Type B pancreatic cell (in vitro differentiated cells): Measurements from ENCODE around the gene SUPT20HL1. TPM values are rescaled to one million over a fixed set of nuclear protein-coding genes. Genes with fewer than 3 reads are reported as not detected.

Experiments used
- DNase-seq: peaks from one replicate; pipeline ENCODE4 v3.0.0; 2021; ENCODE audit warnings: mixed read lengths; ENCODE audit not compliant: unreplicated experiment; ENCODE audit errors: extremely low spot score
- H3K27ac Mint-ChIP-seq: 2 replicates; pipeline ENCODE4 v1.8.0; 2021; ENCODE audit warnings: mild to moderate bottlenecking, mixed read lengths
- H3K27me3 Mint-ChIP-seq: 2 replicates; pipeline ENCODE4 v1.8.0; 2021; ENCODE audit warnings: mixed read lengths
- H3K36me3 Mint-ChIP-seq: 2 replicates; pipeline ENCODE4 v1.8.0; 2021; ENCODE audit warnings: mixed read lengths
- H3K4me1 Mint-ChIP-seq: one replicate; pipeline ENCODE4 v1.8.0; 2021; ENCODE audit warnings: mixed read lengths; ENCODE audit not compliant: unreplicated experiment
- H3K4me3 Mint-ChIP-seq: 2 replicates; pipeline ENCODE4 v1.8.0; 2021; ENCODE audit warnings: mild to moderate bottlenecking, mixed read lengths
- H3K9me3 Mint-ChIP-seq: 2 replicates; pipeline ENCODE4 v1.8.0; 2021; ENCODE audit warnings: mixed read lengths
- CTCF ChIP-seq: fragments of 200-600 bp; sonication (generic); conservative IDR thresholded peaks from 2 replicates; pipeline ENCODE4 v1.5.0; 2021; ENCODE audit warnings: antibody characterized with exemption, mild to moderate bottlenecking
- total RNA-seq: library from RNA; stranded (reverse); gene quantifications from 2 replicates; pipeline ENCODE4 v1.2.1, GENCODE V29; 2021; ENCODE audit warnings: low replicate concordance

Gene SUPT20HL1
- total RNA-seq, 1 donor from 2014 or later = not detected

- no peak for TF ChIP-seq CTCF
- Mint-ChIP-seq H3K4me3 (no peak overlapping the region), H3K9me3 (no peaks in the 10 kb centered on the region), H3K27me3 (peaks cover 3% of the 10 kb centered on the region), H3K36me3 (no peaks in the 10 kb centered on the region), H3K27ac (no peak overlapping the region), H3K4me1 (no peaks in the 10 kb centered on the region)
- no peak for DNase-seq
Observed at GRCh38 chrX:24334461-24334860, 26.0 kb upstream of the SUPT20HL1 start.

- Mint-ChIP-seq H3K4me3 (no peak overlapping the region), H3K4me1 (no peaks in the 10 kb centered on the region), H3K36me3 (no peaks in the 10 kb centered on the region), H3K9me3 (no peaks in the 10 kb centered on the region), H3K27me3 (peaks cover 8% of the 10 kb centered on the region), H3K27ac (no peak overlapping the region)
- no peak for TF ChIP-seq CTCF
- DNase-seq = no peak
Observed at GRCh38 chrX:24335871-24336270, 24.6 kb upstream of the SUPT20HL1 start.

- Mint-ChIP-seq H3K27me3 (peaks cover 8% of the 10 kb centered on the region), H3K4me1 (no peaks in the 10 kb centered on the region), H3K4me3 (no peak overlapping the region), H3K36me3 (no peaks in the 10 kb centered on the region), H3K9me3 (no peaks in the 10 kb centered on the region), H3K27ac (no peak overlapping the region)
- DNase-seq = no peak
- no peak for TF ChIP-seq CTCF
Observed at GRCh38 chrX:24339911-24340310, 20.5 kb upstream of the SUPT20HL1 start.

- H3K27ac Mint-ChIP-seq = no peak overlapping the region
- no peak for TF ChIP-seq CTCF
- no peaks in the 10 kb centered on the region for H3K9me3 Mint-ChIP-seq
- H3K36me3 Mint-ChIP-seq = no peaks in the 10 kb centered on the region
- no peak overlapping the region for H3K4me3 Mint-ChIP-seq
- no peak for DNase-seq
- H3K4me1 Mint-ChIP-seq = no peaks in the 10 kb centered on the region
- H3K27me3 Mint-ChIP-seq = peaks cover 8% of the 10 kb centered on the region
Observed at GRCh38 chrX:24340501-24340900, 19.9 kb upstream of the SUPT20HL1 start.

- TF ChIP-seq CTCF = no peak
- Mint-ChIP-seq H3K36me3 (no peaks in the 10 kb centered on the region), H3K27ac (no peak overlapping the region), H3K9me3 (no peaks in the 10 kb centered on the region), H3K4me1 (no peaks in the 10 kb centered on the region), H3K27me3 (peaks cover 8% of the 10 kb centered on the region), H3K4me3 (no peak overlapping the region)
- no peak for DNase-seq
Observed at GRCh38 chrX:24341795-24342194, 18.6 kb upstream of the SUPT20HL1 start.

GRCh38 chrX:24343719-24344118 lies 16.7 kb upstream of the SUPT20HL1 start:
- DNase-seq = no peak
- TF ChIP-seq CTCF = no peak
- H3K36me3 Mint-ChIP-seq = no peaks in the 10 kb centered on the region
- H3K4me1 Mint-ChIP-seq = peaks cover 8% of the 10 kb centered on the region
- no peak overlapping the region for H3K4me3 Mint-ChIP-seq
- H3K9me3 Mint-ChIP-seq = no peaks in the 10 kb centered on the region
- no peak overlapping the region for H3K27ac Mint-ChIP-seq
- peaks cover 8% of the 10 kb centered on the region for H3K27me3 Mint-ChIP-seq
